Fibroblast of pulmonary artery (primary cell): ENCODE data around the gene APOM.

Experiments
- DNase-seq: peaks from one replicate; pipeline ENCODE4 v3.0.0-alpha.2; 2010; ENCODE audit warnings: low read depth
- H3K4me3 ChIP-seq: replicated peaks from 2 replicates; pipeline ENCODE4 v1.5.1; 2011; ENCODE audit warnings: low read depth, mild to moderate bottlenecking, control low read depth, low read length, moderate library complexity
- CTCF ChIP-seq: IDR thresholded peaks from 2 replicates; pipeline ENCODE4 v1.5.1; 2011; ENCODE audit warnings: mild to moderate bottlenecking, control low read depth, low read length, inconsistent platforms; ENCODE audit errors: missing control alignments

Gene APOM

GRCh38 chr6:31663961-31664789 is 8.5 kb downstream of the APOM start:
- no peak for TF ChIP-seq CTCF
- DNase-seq = peak; percentile 75

GRCh38 chr6:31664790-31665500 is 9.3 kb downstream of the APOM start, which contains the start of gene GPANK1:
GPANK1 (minus strand) TSS chr6:31664997; CDS start chr6:31664478, 519 bp downstream.
- H3K4me3 ChIP-seq = peak within 1 kb of the TSS; percentile 96
- DNase-seq = peak; percentile 97
- TF ChIP-seq CTCF = no peak

More at GRCh38 chr6:31663961-31664789, 8.5 kb downstream of the APOM start:
- H3K4me3 ChIP-seq = peak overlapping the region; percentile 96

- TF ChIP-seq CTCF = no peak
- peak within 1 kb of the TSS; percentile 96 for H3K4me3 ChIP-seq
- DNase-seq = peak; percentile 97
Measured at GRCh38 chr6:31665501-31666336, 10.0 kb downstream of the APOM start, which contains the start of gene CSNK2B. CSNK2B (plus strand) TSS chr6:31666080; CDS start chr6:31666832, 752 bp downstream.

- TF ChIP-seq CTCF = no peak
- peak overlapping the region; percentile 96 for H3K4me3 ChIP-seq
- DNase-seq = no peak
Measured at GRCh38 chr6:31666337-31666965, 10.8 kb downstream of the APOM start.

GRCh38 chr6:31669676-31670075 is 14.0 kb downstream of the APOM start, which contains the start of gene LY6G5B:
LY6G5B (plus strand) TSS chr6:31669976; CDS start chr6:31670951, 975 bp downstream.
- no peak within 1 kb of the TSS for H3K4me3 ChIP-seq
- no peak for DNase-seq
- no peak for TF ChIP-seq CTCF

GRCh38 chr6:31676322-31676903 is 20.7 kb downstream of the APOM start:
- no peak for TF ChIP-seq CTCF
- no peak overlapping the region for H3K4me3 ChIP-seq
- no peak for DNase-seq
